IPS DF 4.7 (cell line): ENCODE data around the gene AURKA.
"Not testable (repeated sequence)": the region's sequence is repeated elsewhere in the genome, so short reads cannot be mapped to it uniquely, and the experiment has no call there.

ENCODE experiments used
- DNase-seq: peaks from one replicate; pipeline ENCODE4 v3.0.0-alpha.2; 2013; ENCODE audit warnings: low spot score; ENCODE audit errors: extremely low read depth

The AURKA gene

GRCh38 chr20:56391596-56392131 lies 351 bp downstream of the AURKA start:
- DNase-seq: no peak

- DNase-seq: no peak
Measured at GRCh38 chr20:56391037-56391436, 978 bp downstream of the AURKA start.

- DNase-seq: not testable (repeated sequence)
Measured at GRCh38 chr20:56390396-56390795, 1.6 kb downstream of the AURKA start.

- no peak for DNase-seq
Measured at GRCh38 chr20:56389807-56390206, 2.2 kb downstream of the AURKA start.

GRCh38 chr20:56388882-56389281 lies 3.1 kb downstream of the AURKA start:
- DNase-seq: no peak

- DNase-seq: no peak
Measured at GRCh38 chr20:56386219-56386618, 5.8 kb downstream of the AURKA start.

- DNase-seq: no peak
Measured at GRCh38 chr20:56385130-56385529, 6.9 kb downstream of the AURKA start.

GRCh38 chr20:56383334-56383733 lies 8.7 kb downstream of the AURKA start:
- no peak for DNase-seq

- no peak for DNase-seq
Measured at GRCh38 chr20:56382696-56383095, 9.3 kb downstream of the AURKA start.

GRCh38 chr20:56381501-56381900 lies 10.5 kb downstream of the AURKA start:
- DNase-seq: no peak

GRCh38 chr20:56380375-56380774 lies 11.6 kb downstream of the AURKA start:
- DNase-seq: no peak

GRCh38 chr20:56378386-56378785 lies 13.6 kb downstream of the AURKA start:
- DNase-seq: no peak

GRCh38 chr20:56376331-56376730 lies 15.7 kb downstream of the AURKA start:
- DNase-seq: no peak

GRCh38 chr20:56373942-56374341 lies 18.1 kb downstream of the AURKA start:
- DNase-seq: no peak

- DNase-seq: no peak
Measured at GRCh38 chr20:56372850-56373249, 19.2 kb downstream of the AURKA start.

GRCh38 chr20:56371977-56372376 lies 20.0 kb downstream of the AURKA start:
- DNase-seq: no peak

- no peak for DNase-seq
Measured at GRCh38 chr20:56369179-56369578, 22.8 kb downstream of the AURKA start.

- DNase-seq: no peak
Measured at GRCh38 chr20:56368351-56369134, 23.5 kb downstream of the AURKA start.

- no peak for DNase-seq
Measured at GRCh38 chr20:56363491-56363890, 28.5 kb downstream of the AURKA start.

- no peak for DNase-seq
Measured at GRCh38 chr20:56362833-56363413, 29.1 kb downstream of the AURKA start.

- no peak for DNase-seq
Measured at GRCh38 chr20:56361900-56362299, 30.1 kb downstream of the AURKA start.

GRCh38 chr20:56360908-56361205 lies 31.2 kb downstream of the AURKA start:
- no peak for DNase-seq
